GM19351 (cell line): ENCODE data around the gene TAS2R31.

Experiments
- ATAC-seq: cut with Tn5 transposase; IDR thresholded peaks from one replicate; pipeline ENCODE4 v1.9.1; 2021; ENCODE audit warnings: mild to moderate bottlenecking, moderate library complexity; ENCODE audit not compliant: unreplicated experiment

TAS2R31 gene

DNA sequence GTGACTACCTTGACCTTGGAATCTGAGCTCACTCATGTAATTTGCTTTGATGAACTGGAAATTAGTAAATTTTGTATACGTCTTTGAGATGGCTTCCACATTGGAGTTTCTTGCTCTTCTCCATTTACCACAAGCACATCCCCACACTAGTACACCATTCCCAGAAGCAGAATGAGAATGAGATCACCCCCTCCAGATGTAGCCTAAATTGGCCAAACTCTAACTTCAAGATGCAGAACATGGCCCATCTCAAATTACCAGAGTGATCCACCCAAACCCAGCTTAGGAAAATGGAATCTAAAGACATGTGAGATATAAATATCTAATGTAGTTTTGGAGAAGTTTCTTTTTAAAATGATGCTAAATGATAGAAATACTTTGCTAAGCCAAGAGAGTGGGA lies 23.6 kb downstream of the TAS2R31 start:
- ATAC-seq, result no peak

DNA sequence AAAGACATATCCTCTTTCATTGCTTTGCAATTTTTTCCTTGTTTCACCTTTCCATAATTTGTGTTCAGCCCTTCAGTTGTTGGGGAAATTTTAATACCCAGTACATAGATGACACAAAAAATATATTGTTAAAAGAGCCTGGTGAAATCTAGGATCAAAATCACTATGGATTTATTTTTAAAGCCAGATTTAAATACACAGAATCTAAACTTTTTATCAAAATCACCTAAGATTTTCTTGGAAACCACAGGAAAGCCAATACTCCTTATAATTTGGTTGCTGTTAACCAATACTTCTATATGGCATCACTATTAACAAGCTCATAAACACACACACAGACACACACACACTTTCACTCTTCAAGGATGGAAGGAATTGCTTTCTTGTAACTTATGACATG lies 33.0 kb downstream of the TAS2R31 start, which contains the start of gene TAS2R20:
TAS2R20 (minus strand) TSS at position 101 of the 400 bp plus-strand sequence. CDS start 429 bp downstream, outside the sequence.
- ATAC-seq, result no peak

DNA sequence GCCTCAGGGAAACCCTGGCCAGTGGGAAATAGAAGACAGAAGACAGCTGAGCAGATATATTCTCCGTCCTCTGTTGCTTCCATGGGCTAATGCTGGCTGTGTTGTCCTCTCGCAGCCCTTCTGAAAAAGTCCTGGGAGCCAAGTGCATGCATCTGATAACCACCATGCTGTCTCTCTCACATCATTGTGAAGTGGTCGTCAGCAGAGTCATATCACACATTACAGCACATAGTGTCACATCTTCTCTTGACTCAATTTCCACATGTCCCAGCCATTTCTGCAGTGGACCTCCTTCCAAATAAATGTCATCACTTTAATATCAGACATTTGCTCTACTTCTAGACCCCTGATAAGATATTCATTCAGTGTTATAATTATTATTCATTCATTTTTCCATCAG lies 36.9 kb downstream of the TAS2R31 start:
- ATAC-seq, result no peak

DNA sequence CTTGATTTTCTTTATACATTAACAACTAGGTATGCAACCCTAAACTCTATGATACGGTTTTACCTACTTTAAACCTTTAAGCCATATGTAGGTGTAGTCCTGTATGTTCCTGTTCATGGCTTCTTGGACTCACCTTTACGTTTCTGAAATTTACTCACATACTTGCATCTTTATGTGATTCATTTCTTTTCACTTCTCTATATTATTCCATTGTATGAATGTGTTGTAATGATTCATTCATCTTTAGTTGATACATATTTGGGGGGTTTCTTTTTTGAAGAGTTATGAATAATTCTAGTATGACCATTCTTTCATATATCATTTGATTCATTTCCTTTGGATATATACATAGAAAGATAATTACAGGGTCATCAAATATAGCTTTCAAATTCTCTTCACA lies 42.1 kb downstream of the TAS2R31 start:
- ATAC-seq, result no peak

- no peak for ATAC-seq
Observed at GRCh38 chr12:10986812-10987211, 44.4 kb downstream of the TAS2R31 start, which contains the start of gene TAS2R50. TAS2R50 (minus strand) TSS chr12:10986912; CDS start chr12:10986860, 52 bp downstream.

DNA sequence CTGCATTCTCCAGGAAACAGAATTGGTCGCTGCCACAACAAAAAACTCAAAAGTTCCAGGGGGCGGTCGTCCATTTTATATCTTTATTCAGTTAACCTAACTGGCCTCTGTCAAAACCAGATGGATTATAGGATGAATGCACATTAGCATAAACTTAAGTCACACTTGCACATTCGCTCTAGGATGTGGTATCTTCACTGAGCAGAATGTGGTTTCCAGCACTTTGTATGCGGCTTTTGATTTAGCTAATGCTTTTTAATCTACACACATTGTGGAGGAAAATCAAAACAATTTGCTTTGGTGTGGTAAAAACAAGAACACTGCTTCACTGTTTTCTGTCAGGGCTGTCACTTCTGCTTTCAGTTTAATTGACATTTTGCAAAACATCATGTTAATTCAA lies 49.0 kb downstream of the TAS2R31 start:
- ATAC-seq, result no peak
